ENCODE measurements around the gene CWC25. TPM values are rescaled to one million over a fixed set of nuclear protein-coding genes. Genes with fewer than 3 reads are reported as not detected.

CWC25 gene
- total and polyA plus RNA-seq, 2 of the 13 experiments (the other 11 are each of a cell fraction or from before 2014, with no cell fraction given): 15.6 to 22.7 TPM

GRCh38 chr17:38869526-38870258, 44.6 kb upstream of the CWC25 start, which contains the start of gene LASP1 (continued):
- TF ChIP-seq ZNF572 (CRISPR knock-in tag; IDR thresholded peaks at IDR 0.05): no peak; the same call in none of the 2 replicates
- TF ChIP-seq ZNF224 (CRISPR knock-in tag; IDR thresholded peaks at IDR 0.05): 0 out of 2 replicates have a peak, but pooled peaks have one; percentile 74
- TF ChIP-seq, protein P1, sequence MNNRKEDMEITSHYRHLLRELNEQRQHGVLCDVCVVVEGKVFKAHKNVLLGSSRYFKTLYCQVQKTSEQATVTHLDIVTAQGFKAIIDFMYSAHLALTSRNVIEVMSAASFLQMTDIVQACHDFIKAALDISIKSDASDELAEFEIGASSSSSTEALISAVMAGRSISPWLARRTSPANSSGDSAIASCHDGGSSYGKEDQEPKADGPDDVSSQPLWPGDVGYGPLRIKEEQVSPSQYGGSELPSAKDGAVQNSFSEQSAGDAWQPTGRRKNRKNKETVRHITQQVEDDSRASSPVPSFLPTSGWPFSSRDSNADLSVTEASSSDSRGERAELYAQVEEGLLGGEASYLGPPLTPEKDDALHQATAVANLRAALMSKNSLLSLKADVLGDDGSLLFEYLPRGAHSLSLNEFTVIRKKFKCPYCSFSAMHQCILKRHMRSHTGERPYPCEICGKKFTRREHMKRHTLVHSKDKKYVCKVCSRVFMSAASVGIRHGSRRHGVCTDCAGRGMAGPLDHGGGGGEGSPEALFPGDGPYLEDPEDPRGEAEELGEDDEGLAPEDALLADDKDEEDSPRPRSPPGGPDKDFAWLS (CRISPR knock-in tag; IDR thresholded peaks at IDR 0.05; ENCODE audit: borderline replicate concordance): no peak
- no peak for TF ChIP-seq RFXANK (CRISPR knock-in tag; IDR thresholded peaks at IDR 0.05)
- no peak for TF ChIP-seq NR3C1 (CRISPR knock-in tag; IDR thresholded peaks at IDR 0.05)
- peak; percentile 39 for TF ChIP-seq ZEB1 (IDR thresholded peaks at IDR 0.05; ENCODE audit: insufficient replicate concordance, low read depth)
- no peak for TF ChIP-seq ZNF460 (CRISPR knock-in tag; IDR thresholded peaks at IDR 0.05; ENCODE audit: borderline replicate concordance)
- peak; percentile 70; the same call in 1 of the 2 replicates for TF ChIP-seq KLF15 (CRISPR knock-in tag; IDR thresholded peaks at IDR 0.05; ENCODE audit: borderline replicate concordance)
- TF ChIP-seq RARG (CRISPR knock-in tag; IDR thresholded peaks at IDR 0.05; ENCODE audit: low read depth): no peak
- 0 out of 2 replicates have a peak, but pooled peaks have one; percentile 85 for TF ChIP-seq ZNF816 (CRISPR knock-in tag; IDR thresholded peaks at IDR 0.05; ENCODE audit: borderline replicate concordance)
- TF ChIP-seq, protein P2, sequence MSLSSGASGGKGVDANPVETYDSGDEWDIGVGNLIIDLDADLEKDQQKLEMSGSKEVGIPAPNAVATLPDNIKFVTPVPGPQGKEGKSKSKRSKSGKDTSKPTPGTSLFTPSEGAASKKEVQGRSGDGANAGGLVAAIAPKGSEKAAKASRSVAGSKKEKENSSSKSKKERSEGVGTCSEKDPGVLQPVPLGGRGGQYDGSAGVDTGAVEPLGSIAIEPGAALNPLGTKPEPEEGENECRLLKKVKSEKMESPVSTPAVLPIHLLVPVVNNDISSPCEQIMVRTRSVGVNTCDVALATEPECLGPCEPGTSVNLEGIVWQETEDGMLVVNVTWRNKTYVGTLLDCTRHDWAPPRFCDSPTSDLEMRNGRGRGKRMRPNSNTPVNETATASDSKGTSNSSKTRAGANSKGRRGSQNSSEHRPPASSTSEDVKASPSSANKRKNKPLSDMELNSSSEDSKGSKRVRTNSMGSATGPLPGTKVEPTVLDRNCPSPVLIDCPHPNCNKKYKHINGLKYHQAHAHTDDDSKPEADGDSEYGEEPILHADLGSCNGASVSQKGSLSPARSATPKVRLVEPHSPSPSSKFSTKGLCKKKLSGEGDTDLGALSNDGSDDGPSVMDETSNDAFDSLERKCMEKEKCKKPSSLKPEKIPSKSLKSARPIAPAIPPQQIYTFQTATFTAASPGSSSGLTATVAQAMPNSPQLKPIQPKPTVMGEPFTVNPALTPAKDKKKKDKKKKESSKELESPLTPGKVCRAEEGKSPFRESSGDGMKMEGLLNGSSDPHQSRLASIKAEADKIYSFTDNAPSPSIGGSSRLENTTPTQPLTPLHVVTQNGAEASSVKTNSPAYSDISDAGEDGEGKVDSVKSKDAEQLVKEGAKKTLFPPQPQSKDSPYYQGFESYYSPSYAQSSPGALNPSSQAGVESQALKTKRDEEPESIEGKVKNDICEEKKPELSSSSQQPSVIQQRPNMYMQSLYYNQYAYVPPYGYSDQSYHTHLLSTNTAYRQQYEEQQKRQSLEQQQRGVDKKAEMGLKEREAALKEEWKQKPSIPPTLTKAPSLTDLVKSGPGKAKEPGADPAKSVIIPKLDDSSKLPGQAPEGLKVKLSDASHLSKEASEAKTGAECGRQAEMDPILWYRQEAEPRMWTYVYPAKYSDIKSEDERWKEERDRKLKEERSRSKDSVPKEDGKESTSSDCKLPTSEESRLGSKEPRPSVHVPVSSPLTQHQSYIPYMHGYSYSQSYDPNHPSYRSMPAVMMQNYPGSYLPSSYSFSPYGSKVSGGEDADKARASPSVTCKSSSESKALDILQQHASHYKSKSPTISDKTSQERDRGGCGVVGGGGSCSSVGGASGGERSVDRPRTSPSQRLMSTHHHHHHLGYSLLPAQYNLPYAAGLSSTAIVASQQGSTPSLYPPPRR (CRISPR knock-in tag; IDR thresholded peaks at IDR 0.05; ENCODE audit: borderline replicate concordance): peak; percentile 72; the same call in 1 of the 2 replicates
- peak; percentile 15 for TF ChIP-seq JUND (CRISPR knock-in tag; IDR thresholded peaks at IDR 0.05)
- TF ChIP-seq ATF1 (CRISPR knock-in tag; IDR thresholded peaks at IDR 0.05): no peak
- TF ChIP-seq HNF4A (CRISPR knock-in tag; IDR thresholded peaks at IDR 0.05): no peak
- no peak for TF ChIP-seq NFIB (CRISPR knock-in tag; IDR thresholded peaks at IDR 0.05; ENCODE audit: borderline replicate concordance)
- TF ChIP-seq ZNF703 (CRISPR knock-in tag; IDR thresholded peaks at IDR 0.05; ENCODE audit: borderline replicate concordance): no peak
- TF ChIP-seq HOXA9 (CRISPR knock-in tag; IDR thresholded peaks at IDR 0.05; ENCODE audit: borderline replicate concordance): no peak; the same call in 1 of the 2 replicates
- TF ChIP-seq DNMT3B (CRISPR knock-in tag; conservative IDR thresholded peaks at IDR 0.05): peak; percentile 64
- no peak; the same call in 1 of the 2 replicates for TF ChIP-seq PAXIP1 (CRISPR knock-in tag; conservative IDR thresholded peaks at IDR 0.05)
- TF ChIP-seq ERF (CRISPR knock-in tag; IDR thresholded peaks at IDR 0.05): peak; percentile 88

Measured in HepG2 (cell line).